ENCODE measurements around the gene CYP2C8.

Gene CYP2C8

GRCh38 chr10:95035332-95036295 is 33.7 kb downstream of the CYP2C8 start:
- TF ChIP-seq REST (IDR thresholded peaks at IDR 0.05; ENCODE audit: insufficient read depth in 1 of 2, low read depth in 2 of 2, low read length in 2 of 2) (no peak), TAF1 (IDR thresholded peaks at IDR 0.05; ENCODE audit: borderline replicate concordance, insufficient read depth, low read length) (no peak), FOXP2 (optimal IDR thresholded peaks at IDR 0.05; ENCODE audit: borderline replicate concordance, extremely low read depth, extremely low read length, insufficient read depth) (no peak), POLR2AphosphoS5 (IDR thresholded peaks at IDR 0.05; ENCODE audit: low read depth, low read length) (no peak), SIN3A (IDR thresholded peaks at IDR 0.05; ENCODE audit: borderline replicate concordance, insufficient read depth, low read length) (no peak)

GRCh38 chr10:95034401-95034800 is 34.9 kb downstream of the CYP2C8 start:
- TF ChIP-seq REST (IDR thresholded peaks at IDR 0.05; ENCODE audit: insufficient read depth in 1 of 2, low read depth in 2 of 2, low read length in 2 of 2) (no peak), POLR2AphosphoS5 (IDR thresholded peaks at IDR 0.05; ENCODE audit: low read depth, low read length) (no peak)

- TF ChIP-seq FOXP2 (optimal IDR thresholded peaks at IDR 0.05; ENCODE audit: borderline replicate concordance, extremely low read depth, extremely low read length, insufficient read depth) (no peak), TAF1 (IDR thresholded peaks at IDR 0.05; ENCODE audit: borderline replicate concordance, insufficient read depth, low read length) (no peak), REST (IDR thresholded peaks at IDR 0.05; ENCODE audit: insufficient read depth in 1 of 2, low read depth in 2 of 2, low read length in 2 of 2) (no peak), SIN3A (IDR thresholded peaks at IDR 0.05; ENCODE audit: borderline replicate concordance, insufficient read depth, low read length) (no peak), POLR2AphosphoS5 (IDR thresholded peaks at IDR 0.05; ENCODE audit: low read depth, low read length) (no peak)
Measured at GRCh38 chr10:95031656-95032055, 37.6 kb downstream of the CYP2C8 start.

GRCh38 chr10:95026461-95026860 is 42.8 kb downstream of the CYP2C8 start:
- no peak for TF ChIP-seq REST (IDR thresholded peaks at IDR 0.05; ENCODE audit: insufficient read depth in 1 of 2, low read depth in 2 of 2, low read length in 2 of 2)
- no peak for TF ChIP-seq POLR2AphosphoS5 (IDR thresholded peaks at IDR 0.05; ENCODE audit: low read depth, low read length)
- TF ChIP-seq SIN3A (IDR thresholded peaks at IDR 0.05; ENCODE audit: borderline replicate concordance, insufficient read depth, low read length), result no peak
- no peak for TF ChIP-seq TAF1 (IDR thresholded peaks at IDR 0.05; ENCODE audit: borderline replicate concordance, insufficient read depth, low read length)

Data from PFSK-1 (cell line).